H1 (cell line): ENCODE results near the gene EHHADH. TPM values are rescaled to one million over a fixed set of nuclear protein-coding genes. Genes with fewer than 3 reads are reported as not detected.
"Not testable (repeated sequence)": the region's sequence is repeated elsewhere in the genome, so short reads cannot be mapped to it uniquely, and the experiment has no call there.

Source experiments
- CTCF ChIA-PET: fragments of 300-600 bp; sonication (Branson Sonifier 250); formaldehyde crosslinking; loops from one replicate; lab custom pipeline; 2021; ENCODE audit not compliant: partially characterized antibody; lab: Charles Lee
- POLR2A ChIA-PET: fragments of 300-600 bp; sonication (Branson Sonifier 250); formaldehyde crosslinking; loops from one replicate; lab custom pipeline; 2021; ENCODE audit warnings: inconsistent platforms; ENCODE audit not compliant: partially characterized antibody; lab: Charles Lee
- DNase-seq, 2 experiments: peaks; one replicate each; pipeline versions ENCODE4 v3.0.0 to v3.0.0-alpha.2; 2010 to 2022; ENCODE audit warnings: low spot score in 2 of 2, low read depth in 1 of 2, mixed read lengths in 1 of 2
- FAIRE-seq: peaks from 2 replicates; lab custom pipeline; 2011; peaks lifted over from hg19 to GRCh38; lab: Jason Lieb, UNC
- H2AFZ ChIP-seq: 2 replicates; pipeline ENCODE4 v1.8.1; 2012; ENCODE audit warnings: low read length, inconsistent platforms
- H2AK5ac ChIP-seq: 2 replicates; pipeline ENCODE4 v1.6.1; 2013; ENCODE audit warnings: low read depth, low read length
- H2BK120ac ChIP-seq: replicated peaks from 2 replicates; pipeline ENCODE3; 2013; ENCODE audit warnings: low read depth, low read length, inconsistent platforms
- H2BK12ac ChIP-seq: 2 replicates; pipeline ENCODE4 v1.6.1; 2013; ENCODE audit warnings: low read depth, low read length
- H2BK15ac ChIP-seq: 2 replicates; pipeline ENCODE4 v1.6.1; 2013; ENCODE audit warnings: low read length
- H2BK20ac ChIP-seq: 2 replicates; pipeline ENCODE4 v1.6.1; 2013; ENCODE audit warnings: low read length
- H2BK5ac ChIP-seq: 2 replicates; pipeline ENCODE4 v1.6.1; 2013; ENCODE audit warnings: low read depth, low read length
- H3K14ac ChIP-seq: 2 replicates; pipeline ENCODE4 v1.6.1; 2013; ENCODE audit warnings: inconsistent platforms; ENCODE audit not compliant: insufficient read length
- H3K18ac ChIP-seq: 2 replicates; pipeline ENCODE4 v1.6.1; 2013; ENCODE audit warnings: low read length; ENCODE audit errors: extremely low read depth
- H3K23ac ChIP-seq: 2 replicates; pipeline ENCODE4 v1.6.1; 2013; ENCODE audit warnings: inconsistent platforms; ENCODE audit not compliant: insufficient read length
- H3K23me2 ChIP-seq: 2 replicates; pipeline ENCODE4 v1.6.1; 2013; ENCODE audit warnings: low read depth, low read length
- H3K27ac ChIP-seq: 2 replicates; pipeline ENCODE4 v1.6.1; 2011; ENCODE audit warnings: low read depth, low read length, inconsistent platforms
- H3K27me3 ChIP-seq, 4 experiments: replicated peaks in 1 of 4; 1 replicate in 1 of 4; 2 replicates in 3 of 4; pipeline versions ENCODE4 v1.6.1 to v1.8.1; 2011 to 2013; ENCODE audit warnings: low read length in 3 of 4, mild to moderate bottlenecking in 3 of 4, inconsistent platforms in 2 of 4, mixed read lengths in 2 of 4, moderate library complexity in 1 of 4; ENCODE audit not compliant: control insufficient read depth in 3 of 4, insufficient read depth in 3 of 4; ENCODE audit errors: extremely low read depth in 1 of 4
- H3K36me3 ChIP-seq, 4 experiments: 2 replicates each; pipeline versions ENCODE4 v1.6.1 to v1.8.1; 2011 to 2013; ENCODE audit warnings: mild to moderate bottlenecking in 4 of 4, low read length in 3 of 4, moderate library complexity in 2 of 4, control low read depth in 1 of 4, inconsistent platforms in 1 of 4; ENCODE audit not compliant: insufficient read depth in 4 of 4, control insufficient read depth in 2 of 4
- H3K4ac ChIP-seq: replicated peaks from 2 replicates; pipeline ENCODE3; 2013; ENCODE audit warnings: low read length, low read depth, mixed read lengths, inconsistent platforms; ENCODE audit not compliant: insufficient read length
- H3K4me1 ChIP-seq, 4 experiments: replicated peaks in 1 of 4; 1 replicate in 1 of 4; 2 replicates in 3 of 4; pipeline versions ENCODE4 v1.6.1 to v1.8.1; 2011 to 2013; ENCODE audit warnings: low read length in 3 of 4, inconsistent platforms in 2 of 4, mixed read lengths in 1 of 4; ENCODE audit not compliant: insufficient read depth in 4 of 4, control insufficient read depth in 3 of 4
- H3K4me2 ChIP-seq, 2 experiments: 2 replicates each; pipeline versions ENCODE4 v1.6.1 to v1.8.1; 2011 to 2013; ENCODE audit warnings: low read depth in 2 of 2, low read length in 2 of 2, control low read depth in 1 of 2, inconsistent platforms in 1 of 2, mild to moderate bottlenecking in 1 of 2; ENCODE audit not compliant: insufficient read depth in 1 of 2
- H3K4me3 ChIP-seq, 4 experiments: fragments of 200-600, 300-600 bp in 1 of 4; sonication (generic), shearing (Covaris generic), sonication (Bioruptor Twin) in 1 of 4; 2 replicates each; pipeline versions ENCODE4 v1.5.1 to v1.8.1; 2011 to 2016; ENCODE audit warnings: low read length in 4 of 4, low read depth in 3 of 4, control low read depth in 2 of 4, inconsistent platforms in 2 of 4, mild to moderate bottlenecking in 2 of 4, mixed read lengths in 1 of 4, moderate library complexity in 1 of 4; ENCODE audit not compliant: insufficient read depth in 2 of 4; ENCODE audit errors: extremely low read depth in 1 of 4
- H3K56ac ChIP-seq: replicated peaks from 2 replicates; pipeline ENCODE3; 2013; ENCODE audit warnings: low read depth, mild to moderate bottlenecking, mixed read lengths, low read length, inconsistent platforms; ENCODE audit not compliant: insufficient read length
- H3K79me1 ChIP-seq: 2 replicates; pipeline ENCODE4 v1.6.1; 2013; ENCODE audit warnings: low read depth, low read length, control low read depth
- H3K79me2 ChIP-seq, 2 experiments: 2 replicates each; pipeline versions ENCODE4 v1.6.1 to v1.8.1; 2012 to 2013; ENCODE audit warnings: low read length in 2 of 2, mild to moderate bottlenecking in 2 of 2, inconsistent platforms in 1 of 2; ENCODE audit not compliant: insufficient read depth in 2 of 2, control insufficient read depth in 1 of 2
- H3K9ac ChIP-seq, 4 experiments: replicated peaks in 1 of 4; 1 replicate in 1 of 4; 2 replicates in 3 of 4; pipeline versions ENCODE4 v1.6.1 to v1.8.1; 2011 to 2013; ENCODE audit warnings: low read depth in 3 of 4, low read length in 3 of 4, control low read depth in 2 of 4, mild to moderate bottlenecking in 2 of 4, moderate library complexity in 2 of 4, inconsistent platforms in 1 of 4; ENCODE audit errors: extremely low read depth in 1 of 4
- H3K9me3 ChIP-seq, 2 experiments: 2 replicates each; pipeline versions ENCODE4 v1.6.1 to v1.8.1; 2012 to 2013; ENCODE audit warnings: mild to moderate bottlenecking in 2 of 2, moderate library complexity in 2 of 2, control low read depth in 1 of 2, inconsistent platforms in 1 of 2, low read depth in 1 of 2, low read length in 1 of 2, mixed read lengths in 1 of 2; ENCODE audit not compliant: insufficient read depth in 2 of 2
- H4K20me1 ChIP-seq, 2 experiments: replicated peaks in 1 of 2; 2 replicates each; pipeline versions ENCODE3 to v1.8.1; 2011 to 2013; ENCODE audit warnings: inconsistent platforms in 2 of 2, low read length in 2 of 2, mild to moderate bottlenecking in 1 of 2; ENCODE audit not compliant: insufficient read depth in 2 of 2, control insufficient read depth in 1 of 2
- H4K5ac ChIP-seq: 2 replicates; pipeline ENCODE4 v1.6.1; 2013; ENCODE audit warnings: low read length, low read depth, mixed read lengths, inconsistent platforms; ENCODE audit not compliant: insufficient read length
- H4K8ac ChIP-seq: 2 replicates; pipeline ENCODE4 v1.8.0; 2013; ENCODE audit warnings: mild to moderate bottlenecking, moderate library complexity, low read length, inconsistent platforms; ENCODE audit not compliant: insufficient read depth; ENCODE audit errors: extremely low read depth
- H4K91ac ChIP-seq: replicated peaks from 2 replicates; pipeline ENCODE3; 2013; ENCODE audit warnings: low read length, mixed read lengths, inconsistent platforms; ENCODE audit not compliant: insufficient read length
- WGBS, 2 experiments: shearing (Covaris generic) in 1 of 2; methylation state at CpG; one replicate each; pipeline versions ENCODE4 v1.1.6 to v1.1.7; 2013 to 2015; ENCODE audit warnings: low lambda C conversion rate in 2 of 2, mixed read lengths in 2 of 2, inconsistent platforms in 1 of 2, low coverage in 1 of 2, missing lambda C conversion rate in 1 of 2; ENCODE audit not compliant: insufficient replicate concordance in 2 of 2, insufficient coverage in 1 of 2, insufficient read length in 1 of 2; ENCODE audit errors: extremely low coverage in 1 of 2, missing lambda C conversion rate in 1 of 2; 5-methylcytosine and 5-hydroxymethylcytosine counted together
- polyA plus RNA-seq, 7 experiments: library from polyadenylated mRNA; depleted of rRNA in 3 of 7; stranded (reverse) in 5 of 7; unstranded in 2 of 7; fragments of >200 nt in 5 of 7; fragments of 200-250 nt in 2 of 7; gene quantifications; 1 replicate in 5 of 7; 2 replicates in 1 of 7; 4 replicates in 1 of 7; pipeline versions ENCODE4 v1.2.1 to v1.2.3, GENCODE V29; 2011 to 2013; ENCODE audit warnings: missing spikeins in 2 of 7, mixed read lengths in 2 of 7
- total RNA-seq: library from RNA; stranded (reverse); fragmentation: NEBNext Ultra II Directional; extraction: Animal tissue kit (Norgen Biotek cat#: 25700); gene quantifications from 2 replicates; pipeline ENCODE4 v1.2.1, GENCODE V29; 2021

EHHADH gene
- total and polyA plus RNA-seq, 2 of the 8 experiments (the other 6 are each of a cell fraction or from before 2014, with no cell fraction given), result 1.4 to 3.5 TPM

GRCh38 chr3:185226526-185226925 is 27.3 kb downstream of the EHHADH start:
- H3K56ac ChIP-seq, H3K27ac ChIP-seq, H4K20me1 ChIP-seq, H3K4ac ChIP-seq, H3K18ac ChIP-seq, H3K27me3 ChIP-seq, H2BK5ac ChIP-seq, H2AFZ ChIP-seq, POLR2A ChIA-PET, H4K91ac ChIP-seq, H3K36me3 ChIP-seq, H4K8ac ChIP-seq, H3K9me3 ChIP-seq, H2BK12ac ChIP-seq, H3K9ac ChIP-seq, DNase-seq, H3K23ac ChIP-seq, H2BK20ac ChIP-seq, H3K79me1 ChIP-seq, H3K23me2 ChIP-seq, H3K4me1 ChIP-seq, H3K4me3 ChIP-seq, H3K14ac ChIP-seq, H2AK5ac ChIP-seq, H4K5ac ChIP-seq, H2BK15ac ChIP-seq, FAIRE-seq, H3K4me2 ChIP-seq, H2BK120ac ChIP-seq, H3K79me2 ChIP-seq: not testable (repeated sequence)
- CTCF ChIA-PET, result interaction anchor here (0.6 to 1.5 kb wide), 2 partner anchors 25 to 1468 kb away, joined by 3 read pairs; no protein-coding TSS in a partner anchor
- whole genome bisulfite sequencing, 2 experiments, result 88% methylated on average over 1 of the region's 1 CpG; no CpG with 5 or more reads in 1 of the 2 experiments
